ENCODE results near the gene MTHFS. TPM values are rescaled to one million over a fixed set of nuclear protein-coding genes. Genes with fewer than 3 reads are reported as not detected.

Gene MTHFS
- total and polyA plus RNA-seq, 3 donors from 2014 or later = 24.9 to 44.2 (median 32.5) TPM

GRCh38 chr15:79816571-79816970, 80.2 kb downstream of the MTHFS start:
- Histone ChIP-seq H3K4me1 (peaks cover 15% of the 10 kb centered on the region), H3K27ac (no peak overlapping the region), H3K36me3 (ENCODE audit: low read depth, missing control alignments) (no peaks in the 10 kb centered on the region), H3K9me3 (no peaks in the 10 kb centered on the region), H3K27me3 (no peaks in the 10 kb centered on the region), H3K4me3 (no peak overlapping the region)
- intact Hi-C loops (cut with DNase I; ENCODE audit: low total_unique reads) = no loop called here
- TF ChIP-seq POLR2A (IDR thresholded peaks at IDR 0.05) (no peak), CTCF (IDR thresholded peaks at IDR 0.05) (no peak)
- DNase-seq = no peak
- 59 to 66% methylated on average over 5 to 6 of the region's 6 CpGs for WGBS, 2 donors

GRCh38 chr15:79815468-79815867, 81.3 kb downstream of the MTHFS start:
- TF ChIP-seq POLR2A (IDR thresholded peaks at IDR 0.05) (no peak), CTCF (IDR thresholded peaks at IDR 0.05) (no peak)
- H3K4me3 ChIP-seq = no peak overlapping the region
- H3K27ac ChIP-seq = no peak overlapping the region
- peaks cover 20% of the 10 kb centered on the region for H3K4me1 ChIP-seq
- H3K9me3 ChIP-seq = no peaks in the 10 kb centered on the region
- DNase-seq = no peak
- no peaks in the 10 kb centered on the region for H3K36me3 ChIP-seq (ENCODE audit: low read depth, missing control alignments)
- intact Hi-C loops (cut with DNase I; ENCODE audit: low total_unique reads) = no loop called here
- WGBS, 2 donors = 70 to 83% methylated on average over 5 of the region's 5 CpGs
- H3K27me3 ChIP-seq = no peaks in the 10 kb centered on the region

GRCh38 chr15:79812541-79812940, 84.3 kb downstream of the MTHFS start:
- DNase-seq = no peak
- TF ChIP-seq POLR2A (IDR thresholded peaks at IDR 0.05) (no peak), CTCF (IDR thresholded peaks at IDR 0.05) (no peak)
- H3K36me3 ChIP-seq (ENCODE audit: low read depth, missing control alignments) = no peaks in the 10 kb centered on the region
- no peaks in the 10 kb centered on the region for H3K9me3 ChIP-seq
- no peak overlapping the region for H3K4me3 ChIP-seq
- 53 to 55% methylated on average over 3 of the region's 3 CpGs for WGBS, 2 donors
- H3K27ac ChIP-seq = no peak overlapping the region
- no peaks in the 10 kb centered on the region for H3K27me3 ChIP-seq
- intact Hi-C loops (cut with DNase I; ENCODE audit: low total_unique reads) = no loop called here
- peaks cover 20% of the 10 kb centered on the region for H3K4me1 ChIP-seq

- TF ChIP-seq CTCF (IDR thresholded peaks at IDR 0.05) (no peak), POLR2A (IDR thresholded peaks at IDR 0.05) (no peak)
- DNase-seq = peak; percentile 93
- Histone ChIP-seq H3K27ac (peak overlapping the region in 1 of 2 donors; percentile 19), H3K36me3 (ENCODE audit: low read depth, missing control alignments) (no peaks in the 10 kb centered on the region), H3K4me3 (no peak overlapping the region), H3K4me1 (peaks cover 20% of the 10 kb centered on the region), H3K9me3 (no peaks in the 10 kb centered on the region), H3K27me3 (no peaks in the 10 kb centered on the region)
- intact Hi-C loops (cut with DNase I; ENCODE audit: low total_unique reads) = no loop called here
- WGBS, 2 donors = 38 to 39% methylated on average over 15 of the region's 15 CpGs
Observed at GRCh38 chr15:79811406-79812405, 85.1 kb downstream of the MTHFS start.
